ENCODE measurements around the gene PIP5K1A. TPM values are rescaled to one million over a fixed set of nuclear protein-coding genes. Genes with fewer than 3 reads are reported as not detected.

Gene PIP5K1A
- total RNA-seq, 1 donor: 56.4 TPM

- peak overlapping the region; percentile 82 for H3K4me3 ChIP-seq (ENCODE audit: low read depth, low read length)
- DNase-seq (ENCODE audit: low read depth): no peak
- TF ChIP-seq CTCF (IDR thresholded peaks at IDR 0.05; ENCODE audit: insufficient read depth, low read length): no peak
Observed at GRCh38 chr1:151282883-151283725, 84.8 kb downstream of the PIP5K1A start.

- no peak for TF ChIP-seq CTCF (IDR thresholded peaks at IDR 0.05; ENCODE audit: insufficient read depth, low read length)
- H3K4me3 ChIP-seq (ENCODE audit: low read depth, low read length): peak overlapping the region; percentile 82
- DNase-seq (ENCODE audit: low read depth): no peak
Observed at GRCh38 chr1:151284013-151284577, 85.7 kb downstream of the PIP5K1A start.

- no peak overlapping the region for H3K4me3 ChIP-seq (ENCODE audit: low read depth, low read length)
- DNase-seq (ENCODE audit: low read depth): no peak
- TF ChIP-seq CTCF (IDR thresholded peaks at IDR 0.05; ENCODE audit: insufficient read depth, low read length): no peak
Observed at GRCh38 chr1:151286619-151287340, 88.4 kb downstream of the PIP5K1A start.

GRCh38 chr1:151287341-151287699 lies 89.0 kb downstream of the PIP5K1A start:
- no peak overlapping the region for H3K4me3 ChIP-seq (ENCODE audit: low read depth, low read length)
- no peak for DNase-seq (ENCODE audit: low read depth)
- TF ChIP-seq CTCF (IDR thresholded peaks at IDR 0.05; ENCODE audit: insufficient read depth, low read length): no peak

GRCh38 chr1:151287767-151288500 lies 89.6 kb downstream of the PIP5K1A start:
- TF ChIP-seq CTCF (IDR thresholded peaks at IDR 0.05; ENCODE audit: insufficient read depth, low read length): no peak
- H3K4me3 ChIP-seq (ENCODE audit: low read depth, low read length): no peak overlapping the region
- no peak for DNase-seq (ENCODE audit: low read depth)

GRCh38 chr1:151288502-151288901 lies 90.2 kb downstream of the PIP5K1A start:
- DNase-seq (ENCODE audit: low read depth): no peak
- TF ChIP-seq CTCF (IDR thresholded peaks at IDR 0.05; ENCODE audit: insufficient read depth, low read length): no peak
- H3K4me3 ChIP-seq (ENCODE audit: low read depth, low read length): no peak overlapping the region
